WTC11 (cell line): ENCODE measurements around the gene FANK1. TPM values are rescaled to one million over a fixed set of nuclear protein-coding genes. Genes with fewer than 3 reads are reported as not detected.

Experiments
- ATAC-seq: fragments of 200-7000 bp; cut with Tn5 transposase; 2 replicates; pipeline ENCODE4 v1.10.0; 2021; ENCODE audit warnings: mild to moderate bottlenecking, moderate library complexity
- CTCF ChIA-PET: fragments of 300-600 bp; sonication (Branson Sonifier 250); formaldehyde crosslinking; loops from one replicate; lab custom pipeline; 2021; ENCODE audit warnings: antibody characterized with exemption; lab: Charles Lee
- POLR2A ChIA-PET: fragments of 350-600 bp; sonication (Branson Sonifier 250); formaldehyde crosslinking; loops from one replicate; lab custom pipeline; 2021; ENCODE audit warnings: antibody characterized with exemption; lab: Charles Lee
- DNase-seq: peaks from one replicate; pipeline ENCODE4 v3.0.0; 2021; ENCODE audit warnings: low spot score
- H3K27ac Mint-ChIP-seq: 2 replicates; pipeline ENCODE4 v1.8.0; 2021; ENCODE audit warnings: mixed read lengths
- H3K27me3 Mint-ChIP-seq: 2 replicates; pipeline ENCODE4 v1.8.0; 2021; ENCODE audit warnings: low read depth, mild to moderate bottlenecking, moderate library complexity, mixed read lengths
- H3K36me3 Mint-ChIP-seq: 2 replicates; pipeline ENCODE4 v1.8.0; 2021; ENCODE audit warnings: mixed read lengths
- H3K4me1 Mint-ChIP-seq: 2 replicates; pipeline ENCODE4 v1.8.0; 2022; ENCODE audit warnings: mixed read lengths
- H3K4me3 Mint-ChIP-seq: 2 replicates; pipeline ENCODE4 v1.8.0; 2021; ENCODE audit warnings: mild to moderate bottlenecking, moderate library complexity, mixed read lengths
- H3K9me3 Mint-ChIP-seq: 2 replicates; pipeline ENCODE4 v1.8.0; 2021; ENCODE audit warnings: mixed read lengths
- AR ChIP-seq: fragments of 250-450 bp; sonication (Bioruptor Pico); IDR thresholded peaks from 2 replicates; pipeline ENCODE4 v1.9.0; 2021; ENCODE audit warnings: mild to moderate bottlenecking
- ARID4B ChIP-seq: sonication (generic); formaldehyde crosslinking; IDR thresholded peaks from 2 replicates; pipeline ENCODE4 v1.8.0; 2023; ENCODE audit warnings: missing genetic modification reagents, mild to moderate bottlenecking, borderline replicate concordance
- ELF4 ChIP-seq: sonication (generic); formaldehyde crosslinking; IDR thresholded peaks from 2 replicates; pipeline ENCODE4 v1.8.1; 2022; ENCODE audit warnings: low read depth, mild to moderate bottlenecking, moderate library complexity, missing genetic modification reagents
- MAX ChIP-seq: sonication (generic); formaldehyde crosslinking; IDR thresholded peaks from 2 replicates; pipeline ENCODE4 v1.8.0; 2022; ENCODE audit warnings: mild to moderate bottlenecking, missing genetic modification reagents
- NFE2L1 ChIP-seq: sonication (generic); formaldehyde crosslinking; IDR thresholded peaks from 2 replicates; pipeline ENCODE4 v1.8.1; 2023; ENCODE audit warnings: missing genetic modification reagents
- NR1H2 ChIP-seq: sonication (generic); formaldehyde crosslinking; IDR thresholded peaks from 2 replicates; pipeline ENCODE4 v1.9.0; 2021; ENCODE audit warnings: mild to moderate bottlenecking, moderate library complexity, missing genetic modification reagents
- SMAD3 ChIP-seq: sonication (generic); formaldehyde crosslinking; IDR thresholded peaks from 2 replicates; pipeline ENCODE4 v1.8.0; 2022; ENCODE audit warnings: missing genetic modification reagents, mild to moderate bottlenecking, borderline replicate concordance
- STAT6 ChIP-seq: sonication (generic); formaldehyde crosslinking; conservative IDR thresholded peaks from 2 replicates; pipeline ENCODE4 v1.8.1; 2023; ENCODE audit warnings: mild to moderate bottlenecking, low read depth, missing genetic modification reagents, moderate library complexity
- total RNA-seq: library from RNA; stranded (reverse); gene quantifications from 3 replicates; pipeline ENCODE4 v1.2.3, GENCODE V29; 2021
- TF ChIP-seq, protein P1 (sequence below): fragments of 200-600 bp; IDR thresholded peaks from 2 replicates; pipeline ENCODE4 v1.8.0; 2022; ENCODE audit warnings: antibody characterized with exemption
- TF ChIP-seq, protein P2 (sequence below): sonication (generic); formaldehyde crosslinking; IDR thresholded peaks from 2 replicates; pipeline ENCODE4 v1.8.1; 2023; ENCODE audit warnings: mild to moderate bottlenecking, missing genetic modification reagents, moderate library complexity
- TF ChIP-seq, protein P3 (sequence below): sonication (generic); formaldehyde crosslinking; conservative IDR thresholded peaks from 2 replicates; pipeline ENCODE4 v1.8.1; 2022; ENCODE audit warnings: mild to moderate bottlenecking, missing genetic modification reagents
- TF ChIP-seq, protein P4 (sequence below): sonication (generic); formaldehyde crosslinking; IDR thresholded peaks from 2 replicates; pipeline ENCODE4 v1.8.1; 2022; ENCODE audit warnings: mild to moderate bottlenecking, missing genetic modification reagents, moderate library complexity, borderline replicate concordance
- TF ChIP-seq, protein P5 (sequence below): sonication (generic); formaldehyde crosslinking; IDR thresholded peaks from 2 replicates; pipeline ENCODE4 v1.8.1; 2023; ENCODE audit warnings: mild to moderate bottlenecking, missing genetic modification reagents, moderate library complexity

FANK1 gene
- total RNA-seq, 1 experiment from 2014 or later: 3.4 TPM

DNA sequence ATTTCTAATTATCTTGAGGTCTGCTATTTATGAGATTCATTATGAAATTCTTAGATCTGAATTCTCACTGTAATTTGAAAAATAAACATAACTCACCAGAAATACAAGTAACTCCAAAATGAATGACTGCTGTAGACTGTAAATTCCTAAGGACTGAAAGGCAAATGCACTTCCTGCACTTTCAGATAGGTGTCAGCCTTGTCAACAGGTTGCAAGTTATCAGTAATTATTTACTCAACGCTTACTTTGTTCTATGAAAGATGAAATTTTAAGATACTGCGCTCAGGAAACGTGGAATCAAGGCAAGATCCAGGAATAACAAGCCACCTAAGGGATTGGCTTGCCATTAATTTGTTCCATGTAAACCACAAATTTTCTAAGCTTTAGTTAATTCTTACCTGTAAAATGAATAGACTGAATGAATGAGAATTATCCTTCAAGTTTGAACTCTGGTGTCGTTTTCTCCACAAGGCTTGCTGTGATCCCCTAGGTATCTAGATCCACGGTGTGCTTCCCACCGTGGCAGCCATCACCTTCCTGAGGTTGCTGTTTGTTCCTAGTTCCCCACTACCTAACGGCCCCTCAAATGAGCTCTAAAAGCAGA lies 27.9 kb upstream of the FANK1 start:
- no peak for DNase-seq
- H3K9me3 Mint-ChIP-seq: no peaks in the 10 kb centered on the region
- POLR2A ChIA-PET: no interaction called here
- H3K4me3 Mint-ChIP-seq: no peak overlapping the region
- H3K4me1 Mint-ChIP-seq: no peaks in the 10 kb centered on the region
- no peak for TF ChIP-seq STAT6 (CRISPR knock-in tag)
- TF ChIP-seq, protein P1, sequence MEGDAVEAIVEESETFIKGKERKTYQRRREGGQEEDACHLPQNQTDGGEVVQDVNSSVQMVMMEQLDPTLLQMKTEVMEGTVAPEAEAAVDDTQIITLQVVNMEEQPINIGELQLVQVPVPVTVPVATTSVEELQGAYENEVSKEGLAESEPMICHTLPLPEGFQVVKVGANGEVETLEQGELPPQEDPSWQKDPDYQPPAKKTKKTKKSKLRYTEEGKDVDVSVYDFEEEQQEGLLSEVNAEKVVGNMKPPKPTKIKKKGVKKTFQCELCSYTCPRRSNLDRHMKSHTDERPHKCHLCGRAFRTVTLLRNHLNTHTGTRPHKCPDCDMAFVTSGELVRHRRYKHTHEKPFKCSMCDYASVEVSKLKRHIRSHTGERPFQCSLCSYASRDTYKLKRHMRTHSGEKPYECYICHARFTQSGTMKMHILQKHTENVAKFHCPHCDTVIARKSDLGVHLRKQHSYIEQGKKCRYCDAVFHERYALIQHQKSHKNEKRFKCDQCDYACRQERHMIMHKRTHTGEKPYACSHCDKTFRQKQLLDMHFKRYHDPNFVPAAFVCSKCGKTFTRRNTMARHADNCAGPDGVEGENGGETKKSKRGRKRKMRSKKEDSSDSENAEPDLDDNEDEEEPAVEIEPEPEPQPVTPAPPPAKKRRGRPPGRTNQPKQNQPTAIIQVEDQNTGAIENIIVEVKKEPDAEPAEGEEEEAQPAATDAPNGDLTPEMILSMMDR: peak; percentile 59
- H3K27ac Mint-ChIP-seq: no peak overlapping the region
- CTCF ChIA-PET: interaction anchor here (0.5 to 1.0 kb wide), 7 partner anchors 12 to 468 kb away, joined by 3 to 7 read pairs (median 3); no protein-coding TSS in a partner anchor
- peaks cover 9% of the 10 kb centered on the region; the same call in 1 of the 2 replicates for H3K36me3 Mint-ChIP-seq
- ATAC-seq: peak; percentile 58
- no peaks in the 10 kb centered on the region for H3K27me3 Mint-ChIP-seq

DNA sequence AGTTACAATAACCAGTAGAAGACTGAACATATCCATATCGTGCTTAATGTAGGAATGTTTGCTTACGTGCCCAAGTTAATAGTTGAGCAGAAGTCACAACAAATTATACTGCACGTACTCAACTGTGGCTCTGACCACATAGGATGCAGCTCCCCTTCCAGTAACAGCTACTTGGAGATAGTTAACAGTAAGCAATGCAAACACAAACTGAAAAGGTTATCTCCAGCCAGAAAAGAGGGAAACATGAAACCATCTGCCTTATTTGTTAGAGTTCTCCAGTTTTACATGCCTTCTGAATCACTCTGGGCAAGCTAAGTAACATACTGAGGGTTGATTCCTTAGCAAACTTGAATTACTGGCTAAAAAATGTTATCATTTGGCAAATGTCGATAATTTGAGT lies 25.0 kb upstream of the FANK1 start:
- H3K9me3 Mint-ChIP-seq: peaks cover 19% of the 10 kb centered on the region
- H3K36me3 Mint-ChIP-seq: peaks cover 34% of the 10 kb centered on the region
- DNase-seq (no peak), ATAC-seq (no peak)
- ChIA-PET POLR2A (no interaction called here), CTCF (interaction anchor here (2.3 kb wide), 1 partner anchor 63 kb away, joined by 8 read pairs; no protein-coding TSS in a partner anchor)
- TF ChIP-seq, protein P2, sequence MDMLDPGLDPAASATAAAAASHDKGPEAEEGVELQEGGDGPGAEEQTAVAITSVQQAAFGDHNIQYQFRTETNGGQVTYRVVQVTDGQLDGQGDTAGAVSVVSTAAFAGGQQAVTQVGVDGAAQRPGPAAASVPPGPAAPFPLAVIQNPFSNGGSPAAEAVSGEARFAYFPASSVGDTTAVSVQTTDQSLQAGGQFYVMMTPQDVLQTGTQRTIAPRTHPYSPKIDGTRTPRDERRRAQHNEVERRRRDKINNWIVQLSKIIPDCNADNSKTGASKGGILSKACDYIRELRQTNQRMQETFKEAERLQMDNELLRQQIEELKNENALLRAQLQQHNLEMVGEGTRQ (CRISPR knock-in tag): no peak
- no peak for TF ChIP-seq ARID4B
- TF ChIP-seq ELF4: no peak
- TF ChIP-seq, protein P3, sequence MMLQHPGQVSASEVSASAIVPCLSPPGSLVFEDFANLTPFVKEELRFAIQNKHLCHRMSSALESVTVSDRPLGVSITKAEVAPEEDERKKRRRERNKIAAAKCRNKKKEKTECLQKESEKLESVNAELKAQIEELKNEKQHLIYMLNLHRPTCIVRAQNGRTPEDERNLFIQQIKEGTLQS: no peak
- TF ChIP-seq, protein P4, sequence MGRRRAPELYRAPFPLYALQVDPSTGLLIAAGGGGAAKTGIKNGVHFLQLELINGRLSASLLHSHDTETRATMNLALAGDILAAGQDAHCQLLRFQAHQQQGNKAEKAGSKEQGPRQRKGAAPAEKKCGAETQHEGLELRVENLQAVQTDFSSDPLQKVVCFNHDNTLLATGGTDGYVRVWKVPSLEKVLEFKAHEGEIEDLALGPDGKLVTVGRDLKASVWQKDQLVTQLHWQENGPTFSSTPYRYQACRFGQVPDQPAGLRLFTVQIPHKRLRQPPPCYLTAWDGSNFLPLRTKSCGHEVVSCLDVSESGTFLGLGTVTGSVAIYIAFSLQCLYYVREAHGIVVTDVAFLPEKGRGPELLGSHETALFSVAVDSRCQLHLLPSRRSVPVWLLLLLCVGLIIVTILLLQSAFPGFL (CRISPR knock-in tag): no peak
- no peak for TF ChIP-seq MAX (CRISPR knock-in tag)
- TF ChIP-seq, protein P5, sequence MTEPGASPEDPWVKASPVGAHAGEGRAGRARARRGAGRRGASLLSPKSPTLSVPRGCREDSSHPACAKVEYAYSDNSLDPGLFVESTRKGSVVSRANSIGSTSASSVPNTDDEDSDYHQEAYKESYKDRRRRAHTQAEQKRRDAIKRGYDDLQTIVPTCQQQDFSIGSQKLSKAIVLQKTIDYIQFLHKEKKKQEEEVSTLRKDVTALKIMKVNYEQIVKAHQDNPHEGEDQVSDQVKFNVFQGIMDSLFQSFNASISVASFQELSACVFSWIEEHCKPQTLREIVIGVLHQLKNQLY (CRISPR knock-in tag): no peak
- TF ChIP-seq NFE2L1 (CRISPR knock-in tag): no peak
- no peak for TF ChIP-seq AR (CRISPR knock-in tag)
- TF ChIP-seq NR1H2 (CRISPR knock-in tag): no peak
- no peak for TF ChIP-seq SMAD3 (CRISPR knock-in tag)
- H3K4me3 Mint-ChIP-seq: no peak overlapping the region
- H3K27me3 Mint-ChIP-seq: no peaks in the 10 kb centered on the region
- no peak overlapping the region for H3K27ac Mint-ChIP-seq
- H3K4me1 Mint-ChIP-seq: no peaks in the 10 kb centered on the region
